Measurements from ENCODE around the gene PPA2. TPM values are rescaled to one million over a fixed set of nuclear protein-coding genes. Genes with fewer than 3 reads are reported as not detected.

The PPA2 gene
- total and polyA plus RNA-seq, 10 of the 15 experiments (the other 5 are each of a cell fraction or from before 2014, with no cell fraction given) = 93.8 to 293 (median 146) TPM

GRCh38 chr4:105471566-105472176 is 2.2 kb downstream of the PPA2 start (continued):
- TF ChIP-seq ZNF687 (IDR thresholded peaks at IDR 0.05) (no peak), IKZF2 (IDR thresholded peaks at IDR 0.05) (peak; percentile 57 to 63; a peak in 2 of 4 replicates), TAF1 (IDR thresholded peaks at IDR 0.05; ENCODE audit: borderline replicate concordance, low read depth, low read length) (no peak), MYB (IDR thresholded peaks at IDR 0.05; ENCODE audit: borderline replicate concordance, low read depth, low read length) (no peak), NR2F1 (conservative IDR thresholded peaks at IDR 0.05) (no peak), MTA2 (IDR thresholded peaks at IDR 0.05; ENCODE audit: low read depth) (no peak), CHD1 (IDR thresholded peaks at IDR 0.05; ENCODE audit: low read depth, low read length) (no peak), E2F4 (IDR thresholded peaks at IDR 0.05; ENCODE audit: low read depth, low read length) (no peak), BACH1 (IDR thresholded peaks at IDR 0.05; ENCODE audit: borderline replicate concordance) (no peak), ELK1 (IDR thresholded peaks at IDR 0.05; ENCODE audit: low read depth, low read length) (no peak), ETV6 (conservative IDR thresholded peaks at IDR 0.05 in 1 of 2, IDR thresholded peaks at IDR 0.05 in 1 of 2; ENCODE audit: borderline replicate concordance in 1 of 2, low read depth in 1 of 2) (no peak), LARP7 (IDR thresholded peaks at IDR 0.05) (no peak), TCF7 (IDR thresholded peaks at IDR 0.05; ENCODE audit: borderline replicate concordance) (no peak), ESRRA (IDR thresholded peaks at IDR 0.05; ENCODE audit: low read length) (0 out of 2 replicates have a peak, but pooled peaks have one; percentile 53), CREB1 (IDR thresholded peaks at IDR 0.05; ENCODE audit: low read depth) (no peak), NFYB (IDR thresholded peaks at IDR 0.05; ENCODE audit: insufficient read depth, low read depth, low read length) (no peak), ZNF24 (IDR thresholded peaks at IDR 0.05) (no peak), RAD51 (IDR thresholded peaks at IDR 0.05) (no peak), NFXL1 (IDR thresholded peaks at IDR 0.05; ENCODE audit: borderline replicate concordance) (no peak)
- TF ChIP-seq, protein P1, sequence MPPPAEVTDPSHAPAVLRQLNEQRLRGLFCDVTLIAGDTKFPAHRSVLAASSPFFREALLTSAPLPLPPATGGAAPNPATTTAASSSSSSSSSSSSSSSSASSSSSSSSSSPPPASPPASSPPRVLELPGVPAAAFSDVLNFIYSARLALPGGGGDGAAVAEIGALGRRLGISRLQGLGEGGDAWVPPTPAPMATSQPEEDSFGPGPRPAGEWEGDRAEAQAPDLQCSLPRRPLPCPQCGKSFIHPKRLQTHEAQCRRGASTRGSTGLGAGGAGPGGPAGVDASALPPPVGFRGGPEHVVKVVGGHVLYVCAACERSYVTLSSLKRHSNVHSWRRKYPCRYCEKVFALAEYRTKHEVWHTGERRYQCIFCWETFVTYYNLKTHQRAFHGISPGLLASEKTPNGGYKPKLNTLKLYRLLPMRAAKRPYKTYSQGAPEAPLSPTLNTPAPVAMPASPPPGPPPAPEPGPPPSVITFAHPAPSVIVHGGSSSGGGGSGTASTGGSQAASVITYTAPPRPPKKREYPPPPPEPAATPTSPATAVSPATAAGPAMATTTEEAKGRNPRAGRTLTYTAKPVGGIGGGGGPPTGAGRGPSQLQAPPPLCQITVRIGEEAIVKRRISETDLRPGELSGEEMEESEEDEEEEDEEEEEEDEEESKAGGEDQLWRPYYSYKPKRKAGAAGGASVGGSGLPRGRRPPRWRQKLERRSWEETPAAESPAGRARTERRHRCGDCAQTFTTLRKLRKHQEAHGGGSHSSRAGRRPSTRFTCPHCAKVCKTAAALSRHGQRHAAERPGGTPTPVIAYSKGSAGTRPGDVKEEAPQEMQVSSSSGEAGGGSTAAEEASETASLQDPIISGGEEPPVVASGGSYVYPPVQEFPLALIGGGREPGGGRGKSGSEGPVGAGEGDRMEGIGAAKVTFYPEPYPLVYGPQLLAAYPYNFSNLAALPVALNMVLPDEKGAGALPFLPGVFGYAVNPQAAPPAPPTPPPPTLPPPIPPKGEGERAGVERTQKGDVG (CRISPR knock-in tag; IDR thresholded peaks at IDR 0.05) = no peak

All from GM12878 (cell line).